Gastrocnemius medialis (tissue), 4 donors: ENCODE results near the gene MYOD1. TPM values are rescaled to one million over a fixed set of nuclear protein-coding genes. Genes with fewer than 3 reads are reported as not detected.

Experiments used
- ATAC-seq, 2 donors: fragments of 150-250 bp; one replicate each; pipeline ENCODE4 v1.9.1; 2016
- DNase-seq, 2 donors: peaks; one replicate each; pipeline ENCODE4 v3.0.0-alpha.2; 2019
- H3K27ac ChIP-seq, 4 donors: fragments of 200-600 bp; sonication (generic); 1 replicate in 1 of 4; 2 replicates in 3 of 4; pipeline ENCODE4 v1.5.1; 2016 to 2018; ENCODE audit warnings: mild to moderate bottlenecking in 2 of 4, moderate library complexity in 1 of 4
- H3K27me3 ChIP-seq, 3 donors: fragments of 200-600 bp; sonication (generic) in 2 of 3; 1 replicate in 1 of 3; 2 replicates in 2 of 3; pipeline versions ENCODE4 v1.5.1 to v1.6.0; 2016 to 2019; ENCODE audit warnings: mild to moderate bottlenecking in 1 of 3, moderate library complexity in 1 of 3
- H3K36me3 ChIP-seq, 2 donors: fragments of 200-600 bp; sonication (generic) in 1 of 2; one replicate each; pipeline ENCODE4 v1.5.1; 2017 to 2018
- H3K4me1 ChIP-seq, 2 donors: fragments of 200-600 bp; sonication (generic) in 1 of 2; one replicate each; pipeline ENCODE4 v1.5.1; 2016 to 2017; ENCODE audit warnings: mild to moderate bottlenecking in 2 of 2
- H3K4me3 ChIP-seq, 4 donors: fragments of 200-600 bp; sonication (generic) in 3 of 4; 1 replicate in 1 of 4; 2 replicates in 3 of 4; pipeline ENCODE4 v1.5.1; 2016 to 2019; ENCODE audit warnings: mild to moderate bottlenecking in 2 of 4
- H3K9me3 ChIP-seq, 3 donors: fragments of 200-600 bp; sonication (generic) in 2 of 3; 1 replicate in 1 of 3; 2 replicates in 2 of 3; pipeline ENCODE4 v1.5.1; 2016 to 2019
- CTCF ChIP-seq, 5 experiments: fragments of 450-650 bp in 3 of 5; fragments of 200-600 bp in 2 of 5; sonication (generic) in 2 of 5; IDR thresholded peaks in 4 of 5; conservative IDR thresholded peaks in 1 of 5; 1 replicate in 4 of 5; 2 replicates in 1 of 5; pipeline ENCODE4 v1.5.1; 2016 to 2019; ENCODE audit warnings: antibody characterized with exemption in 5 of 5, mild to moderate bottlenecking in 3 of 5, moderate library complexity in 3 of 5
- POLR2A ChIP-seq, 2 donors: fragments of 450-650 bp; IDR thresholded peaks; one replicate each; pipeline ENCODE4 v1.6.1; 2017; ENCODE audit warnings: antibody characterized with exemption in 2 of 2, mild to moderate bottlenecking in 2 of 2, moderate library complexity in 2 of 2
- in situ Hi-C, 4 donors: fragments of 200-750 bp; cut with MboI; loops; one replicate each; pipeline versions ENCODE4 v1.15.0 to v1.8.0; 2017; ENCODE audit warnings: low sequenced_read_pairs in 4 of 4
- intact Hi-C: fragments of 100-400 bp; cut with DNase I; formaldehyde crosslinking; loops from one replicate; pipeline ENCODE4 v1.15.1; 2023; ENCODE audit warnings: low total_unique reads
- total RNA-seq, 4 donors: library from RNA; depleted of rRNA; stranded (reverse); fragments of >200 nt; gene quantifications; one replicate each; pipeline versions ENCODE4 v1.1.0 to v1.2.3, GENCODE V29; 2016

The MYOD1 gene
- total RNA-seq, 4 donors from 2014 or later, result 3.5 to 20.6 (median 10.4) TPM

GRCh38 chr11:17702876-17703275 lies 16.5 kb upstream of the MYOD1 start:
- in situ Hi-C loops, result loop anchor here in 1 of 4 donors (25.0 kb wide), 1 partner anchor 316 kb away; the partner anchor contains the start of gene KCNJ11
- no peak for TF ChIP-seq POLR2A (IDR thresholded peaks at IDR 0.05)
- no peak for TF ChIP-seq CTCF (IDR thresholded peaks at IDR 0.05 in 4 of 5, conservative IDR thresholded peaks at IDR 0.05 in 1 of 5)

GRCh38 chr11:17703951-17704350 lies 15.4 kb upstream of the MYOD1 start:
- no peaks in the 10 kb centered on the region for H3K27me3 ChIP-seq
- no peaks in the 10 kb centered on the region for H3K9me3 ChIP-seq
- peak in 1 of 2 donors; percentile 9 for ATAC-seq
- no peak for DNase-seq
- in situ Hi-C loops (loop anchor here in 1 of 4 donors (25.0 kb wide), 1 partner anchor 317 kb away; the partner anchor contains the start of gene KCNJ11), intact Hi-C loops (loop anchor here (5.0 kb wide), 1 partner anchor 1732 kb away; no protein-coding TSS in a partner anchor)
- no peaks in the 10 kb centered on the region for H3K36me3 ChIP-seq
- peaks cover 23 to 31% of the 10 kb centered on the region in 2 donors for H3K4me1 ChIP-seq
- H3K4me3 ChIP-seq, result no peak overlapping the region
- H3K27ac ChIP-seq, result no peak overlapping the region
- no peak for TF ChIP-seq CTCF (IDR thresholded peaks at IDR 0.05 in 4 of 5, conservative IDR thresholded peaks at IDR 0.05 in 1 of 5)
- TF ChIP-seq POLR2A (IDR thresholded peaks at IDR 0.05), result no peak

More at GRCh38 chr11:17702876-17703275, 16.5 kb upstream of the MYOD1 start:
- H3K27me3 ChIP-seq, result no peaks in the 10 kb centered on the region
- H3K4me1 ChIP-seq, result peaks cover 29 to 37% of the 10 kb centered on the region in 2 donors
- no peaks in the 10 kb centered on the region for H3K36me3 ChIP-seq
- no peak overlapping the region for H3K27ac ChIP-seq
- no peak overlapping the region for H3K4me3 ChIP-seq
- DNase-seq (no peak), ATAC-seq (no peak)
- H3K9me3 ChIP-seq, result no peaks in the 10 kb centered on the region
- intact Hi-C loops, result loop anchor here (5.0 kb wide), 1 partner anchor 1731 kb away; no protein-coding TSS in a partner anchor

- DNase-seq (no peak), ATAC-seq (no peak)
- in situ Hi-C loops (loop anchor here in 1 of 4 donors (25.0 kb wide), 1 partner anchor 321 kb away; the partner anchor contains the start of gene KCNJ11), intact Hi-C loops (no loop called here)
- Histone ChIP-seq H3K4me3 (no peak overlapping the region), H3K27ac (peak overlapping the region in 3 of 4 donors; percentile 17 to 41 (median 24)), H3K36me3 (no peaks in the 10 kb centered on the region), H3K4me1 (peaks cover 15 to 21% of the 10 kb centered on the region in 2 donors), H3K9me3 (no peaks in the 10 kb centered on the region), H3K27me3 (no peaks in the 10 kb centered on the region)
- TF ChIP-seq POLR2A (IDR thresholded peaks at IDR 0.05) (no peak), CTCF (IDR thresholded peaks at IDR 0.05 in 4 of 5, conservative IDR thresholded peaks at IDR 0.05 in 1 of 5) (no peak)
Measured at GRCh38 chr11:17707830-17708229, 11.5 kb upstream of the MYOD1 start.

- TF ChIP-seq POLR2A (IDR thresholded peaks at IDR 0.05), result no peak
- TF ChIP-seq CTCF (IDR thresholded peaks at IDR 0.05 in 4 of 5, conservative IDR thresholded peaks at IDR 0.05 in 1 of 5), result no peak
- H3K27me3 ChIP-seq, result no peaks in the 10 kb centered on the region
Measured at GRCh38 chr11:17711836-17712235, 7.5 kb upstream of the MYOD1 start.

More at GRCh38 chr11:17711836-17712235, 7.5 kb upstream of the MYOD1 start:
- DNase-seq, result peak; percentile 47 to 73
- intact Hi-C loops (loop anchor here (10.0 kb wide), 1 partner anchor 1107 kb away; no protein-coding TSS in a partner anchor), in situ Hi-C loops (loop anchor here in 1 of 4 donors (25.0 kb wide), 1 partner anchor 325 kb away; the partner anchor contains the start of gene KCNJ11)
- H3K9me3 ChIP-seq, result no peaks in the 10 kb centered on the region
- peaks cover 40 to 43% of the 10 kb centered on the region in 2 donors for H3K4me1 ChIP-seq
- H3K27ac ChIP-seq, result peak overlapping the region; percentile 91 to 99 (median 95)
- no peaks in the 10 kb centered on the region for H3K36me3 ChIP-seq
- no peak overlapping the region for H3K4me3 ChIP-seq
- peak; percentile 37 to 49 for ATAC-seq
